ENCODE results near the gene RPL35A.
"Not testable (repeated sequence)": the region's sequence is repeated elsewhere in the genome, so short reads cannot be mapped to it uniquely, and the experiment has no call there.

The RPL35A gene

DNA sequence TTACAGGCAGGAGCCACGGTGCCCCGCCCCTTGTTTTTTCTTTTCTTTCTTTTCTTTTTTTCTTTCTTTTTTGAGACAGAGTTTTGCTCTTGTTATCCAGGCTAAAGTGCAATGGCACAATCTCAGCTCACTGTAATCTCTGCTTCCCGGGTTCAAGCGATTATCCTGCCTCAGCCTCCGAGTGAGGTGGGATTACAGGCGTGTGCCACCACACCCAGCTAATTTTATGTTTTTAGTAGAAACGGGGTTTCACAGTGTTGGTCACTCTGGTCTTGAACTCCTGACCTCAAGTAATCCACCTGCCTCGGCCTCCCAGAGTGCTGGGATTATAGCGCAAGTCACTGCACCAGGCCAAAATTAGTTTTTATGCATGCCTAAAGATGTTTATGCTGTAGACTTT is 2.5 kb downstream of the RPL35A start:
- no peak for DNase-seq

DNA sequence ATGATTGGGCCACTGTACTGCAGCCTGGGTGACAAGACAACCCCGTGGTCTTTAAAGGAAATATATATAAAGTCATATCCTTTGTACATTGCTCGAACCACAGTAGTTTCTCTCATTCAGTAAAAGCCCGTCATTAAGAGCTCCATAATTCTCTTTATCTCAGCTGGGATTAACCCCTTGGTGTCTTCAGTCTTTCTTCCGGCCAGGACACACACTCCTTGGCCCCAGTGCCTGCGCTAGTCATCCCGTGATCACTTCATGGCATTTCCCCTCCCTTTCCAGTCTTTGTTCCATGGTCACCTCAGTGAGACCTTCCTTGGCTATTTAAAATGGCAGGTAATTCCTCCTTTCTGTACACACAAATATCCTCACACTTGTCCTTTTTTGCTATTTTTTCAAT is 3.3 kb downstream of the RPL35A start:
- no peak for DNase-seq

DNA sequence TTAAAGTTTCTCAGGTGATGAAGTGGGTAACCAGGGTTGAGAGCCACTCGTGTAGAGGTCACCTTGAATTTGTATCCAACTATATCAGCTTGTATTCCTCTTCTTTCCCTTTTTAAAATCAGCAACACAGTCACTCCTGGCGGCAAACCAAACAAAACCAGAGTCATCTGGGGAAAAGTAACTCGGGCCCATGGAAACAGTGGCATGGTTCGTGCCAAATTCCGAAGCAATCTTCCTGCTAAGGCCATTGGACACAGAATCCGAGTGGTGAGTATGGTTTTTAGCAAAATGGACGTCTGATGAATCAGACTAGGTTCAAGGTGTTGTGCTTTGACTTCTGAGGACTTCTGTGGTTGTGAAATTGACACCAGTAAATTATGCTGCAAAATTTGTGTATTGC is 3.9 kb downstream of the RPL35A start:
- DNase-seq, result no peak

DNA sequence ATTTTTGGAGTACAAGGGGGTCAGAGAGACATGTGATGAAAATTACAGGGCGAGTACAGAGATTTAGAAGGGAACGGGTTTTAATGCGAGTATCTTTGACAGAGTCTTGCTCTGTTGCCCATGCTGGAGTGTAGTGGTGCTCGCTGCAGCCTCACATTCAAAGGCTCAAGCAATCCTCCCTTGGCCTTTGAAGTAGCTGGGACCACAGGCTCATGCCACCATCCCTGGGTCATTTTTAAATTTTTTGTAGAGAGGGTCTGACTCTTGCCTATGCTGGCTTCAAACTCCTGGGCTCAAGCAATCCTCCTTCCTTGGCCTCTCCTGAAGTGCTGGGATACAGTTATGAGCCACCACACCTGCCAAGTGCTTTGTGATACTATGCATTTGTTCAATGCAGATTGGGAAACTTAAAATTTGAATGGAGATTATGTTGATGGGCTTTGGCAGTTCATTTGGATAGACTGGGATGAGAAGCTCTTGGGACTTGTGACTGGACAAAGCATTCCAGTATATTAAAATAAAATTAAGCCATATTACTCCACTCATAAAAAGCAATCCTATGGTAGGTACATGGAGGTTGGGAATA is 6.0 kb downstream of the RPL35A start:
- no peak for DNase-seq

DNA sequence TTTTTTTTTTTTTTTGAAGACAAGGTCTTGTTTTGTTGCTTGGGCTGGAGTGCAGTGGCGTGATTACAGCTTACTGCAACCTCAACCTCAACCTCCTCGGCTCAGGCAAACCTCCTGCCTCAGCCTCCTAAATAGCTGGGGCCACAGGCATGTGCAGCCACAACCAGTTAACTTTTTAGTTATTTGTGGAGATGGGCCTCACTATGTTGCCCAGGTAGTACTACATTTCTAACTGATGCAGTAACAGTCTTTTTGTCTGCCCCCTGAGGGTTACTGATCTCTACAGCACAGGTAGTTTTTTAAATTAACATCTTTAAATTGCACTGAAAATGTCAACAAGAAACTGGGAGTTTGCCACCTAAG is 6.6 kb downstream of the RPL35A start:
- no peak for DNase-seq

DNA sequence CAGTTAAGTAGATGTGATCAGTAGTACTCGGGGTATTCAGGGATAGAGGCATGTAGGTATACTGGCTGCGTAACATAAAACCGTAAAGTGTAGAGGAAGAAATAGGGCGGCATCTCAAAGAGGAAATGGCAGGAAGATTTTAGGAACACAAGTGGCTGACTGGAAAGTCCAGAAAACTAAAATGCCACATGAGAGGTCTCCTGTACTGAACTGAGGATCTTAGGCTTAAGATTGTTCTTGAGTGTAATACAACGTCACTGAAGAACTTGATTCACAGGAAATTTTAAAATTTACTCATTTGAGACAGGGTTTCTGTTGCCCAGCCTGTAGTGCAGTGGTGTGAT is 7.8 kb downstream of the RPL35A start:
- DNase-seq, result no peak

DNA sequence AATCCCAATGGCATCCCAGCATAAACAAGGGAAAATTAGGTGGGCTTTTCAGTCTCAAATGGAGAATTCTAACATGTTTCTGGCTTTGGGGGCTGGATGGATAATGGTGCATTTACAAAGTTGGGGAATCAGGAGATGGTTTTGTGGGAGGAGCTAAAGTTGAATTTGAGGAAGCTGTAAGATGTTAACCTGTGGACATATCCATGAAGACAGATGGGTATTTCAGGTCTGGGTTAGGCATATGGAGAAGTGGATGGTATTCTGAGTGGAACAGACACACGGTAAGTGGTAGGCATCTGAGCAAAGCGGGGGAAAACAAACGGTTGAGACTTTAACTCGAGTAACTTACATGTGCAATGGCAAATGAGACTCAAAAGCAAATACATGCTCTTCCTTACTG is 8.4 kb downstream of the RPL35A start:
- no peak for DNase-seq

DNA sequence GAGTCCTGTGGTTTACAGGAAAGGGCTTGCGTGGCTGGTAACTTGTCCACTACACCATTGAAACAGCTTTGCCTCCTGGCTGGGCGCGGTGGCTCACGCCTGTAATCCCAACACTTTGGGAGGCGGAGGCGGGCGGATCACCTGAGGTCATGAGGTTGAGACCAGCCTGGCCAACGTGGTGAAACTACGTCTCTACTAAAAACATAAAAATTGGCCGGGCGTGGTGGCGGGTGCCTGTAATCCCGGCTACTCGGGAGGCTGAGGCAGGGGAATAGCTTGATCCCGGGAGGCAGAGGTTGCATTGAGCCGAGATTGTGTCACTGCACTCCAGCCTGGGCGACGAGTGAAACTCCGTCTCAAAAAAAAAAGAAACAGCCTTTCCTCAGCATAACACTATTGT is 8.9 kb downstream of the RPL35A start:
- DNase-seq, result not testable (repeated sequence)

DNA sequence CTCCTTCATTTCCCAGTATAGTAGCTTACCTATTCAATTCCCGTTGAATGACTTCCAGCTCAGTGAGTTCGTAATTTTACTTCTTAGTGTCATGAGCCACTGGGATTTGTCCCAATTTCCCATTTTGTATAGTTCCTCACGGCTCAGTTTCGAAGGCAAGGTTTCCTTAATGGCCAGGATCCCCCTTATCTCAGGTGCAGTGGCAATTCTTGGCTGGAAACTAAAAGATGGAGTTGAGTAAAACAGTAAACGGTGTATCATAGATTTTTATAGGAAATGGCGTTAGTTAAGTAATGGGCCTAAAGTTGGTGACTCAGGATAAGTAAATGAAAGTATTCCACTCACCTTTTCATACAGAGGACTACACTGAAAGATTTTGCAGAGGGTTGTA is 9.5 kb downstream of the RPL35A start:
- no peak for DNase-seq

DNA sequence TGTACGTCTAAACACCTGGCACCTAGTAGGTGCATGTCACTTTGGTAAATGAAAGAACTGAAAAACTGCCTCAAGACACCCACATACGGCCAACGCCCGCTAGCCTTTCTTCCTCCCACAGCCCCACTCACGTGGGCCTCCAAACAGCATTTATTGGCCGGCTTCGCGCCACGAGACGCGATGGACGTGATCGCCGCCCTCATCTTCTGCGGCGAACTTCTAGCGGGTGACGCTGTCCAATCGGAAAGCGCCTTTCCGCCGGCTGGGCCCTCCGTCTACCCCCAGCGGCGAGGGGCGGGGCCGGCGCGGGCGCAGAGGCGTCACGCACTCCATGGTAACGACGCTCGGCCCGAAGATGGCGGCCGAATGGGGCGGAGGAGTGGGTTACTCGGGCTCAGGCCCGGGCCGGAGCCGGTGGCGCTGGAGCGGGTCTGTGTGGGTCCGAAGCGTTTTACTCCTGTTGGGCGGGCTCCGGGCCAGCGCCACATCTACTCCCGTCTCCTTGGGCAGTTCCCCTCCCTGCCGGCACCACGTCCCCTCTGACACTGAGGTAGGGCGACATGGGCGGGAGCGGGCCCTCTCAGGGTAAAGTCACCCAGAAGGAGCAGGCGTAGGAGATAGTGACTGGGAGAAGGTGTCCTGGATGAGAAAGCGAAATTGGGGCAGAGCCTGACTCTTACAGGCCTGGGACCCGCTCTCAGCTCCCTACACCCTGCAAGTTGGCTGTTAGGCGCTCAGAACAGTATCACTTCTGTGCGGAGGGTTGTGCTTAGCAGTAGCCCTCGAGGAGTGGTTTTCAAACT is 10.1 kb downstream of the RPL35A start, which contains the start of gene LMLN:
TSS of gene LMLN (plus strand) at position 327 of the 803 bp plus-strand sequence. CDS start at position 356, 29 bp downstream.
- peak; percentile 90 for DNase-seq

DNA sequence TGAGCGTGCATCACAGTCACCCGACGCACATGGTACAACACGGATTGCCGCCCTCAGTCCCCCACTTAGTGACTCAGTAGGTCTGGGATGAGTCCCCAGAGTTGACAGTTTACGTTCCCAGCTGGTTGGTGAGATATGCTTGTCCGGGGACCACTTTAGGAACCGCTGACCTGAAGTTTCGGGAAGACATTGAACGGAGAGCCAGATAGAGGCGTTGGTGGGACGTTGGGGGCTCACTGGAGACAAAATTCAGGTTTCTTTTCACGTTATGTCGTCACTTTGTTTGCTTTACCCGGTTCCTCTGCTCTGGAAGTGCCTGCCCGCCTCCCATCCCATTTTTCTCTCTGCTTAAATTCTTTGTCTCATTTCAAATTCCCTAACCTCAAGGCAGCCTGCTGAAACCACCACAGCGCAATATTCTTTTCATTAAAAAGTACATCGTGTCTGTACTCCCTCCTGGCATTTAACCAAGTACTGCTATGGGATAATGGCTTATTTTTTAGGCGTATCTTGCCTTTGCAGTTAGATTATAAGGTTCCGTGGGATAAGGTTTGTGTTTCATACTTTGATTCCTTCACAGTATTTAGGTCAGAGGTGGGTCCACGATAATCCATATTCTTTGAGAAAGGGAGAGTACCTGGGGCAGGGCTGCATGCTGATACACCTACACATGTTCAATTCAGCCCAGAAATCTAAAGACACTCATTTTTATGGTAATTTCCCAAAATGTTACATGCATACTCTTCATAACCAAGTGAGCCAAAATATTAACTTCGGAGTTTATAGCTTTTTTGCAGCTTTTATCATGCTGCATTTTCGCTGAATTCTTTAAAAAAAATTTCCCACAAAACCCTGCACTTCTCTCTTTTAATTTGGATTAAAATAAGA is 10.9 kb downstream of the RPL35A start:
- DNase-seq, result no peak

DNA sequence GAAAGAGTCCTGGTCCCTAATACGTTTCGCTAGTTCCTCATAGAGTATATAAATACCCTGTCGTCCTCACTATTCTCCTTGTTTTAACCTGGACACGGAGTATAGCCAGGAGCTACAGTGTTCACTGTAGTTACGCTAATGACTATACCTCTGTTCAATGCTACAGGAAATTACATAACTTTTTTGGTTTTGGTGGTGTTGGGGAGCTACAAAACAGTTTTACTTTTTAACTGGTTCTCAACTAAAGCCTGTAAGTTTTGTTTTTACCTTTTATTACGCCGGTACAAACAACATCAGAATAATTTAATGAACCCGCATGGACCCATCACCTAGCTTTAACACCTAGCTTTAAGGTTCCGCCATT is 11.6 kb downstream of the RPL35A start:
- no peak for DNase-seq

DNA sequence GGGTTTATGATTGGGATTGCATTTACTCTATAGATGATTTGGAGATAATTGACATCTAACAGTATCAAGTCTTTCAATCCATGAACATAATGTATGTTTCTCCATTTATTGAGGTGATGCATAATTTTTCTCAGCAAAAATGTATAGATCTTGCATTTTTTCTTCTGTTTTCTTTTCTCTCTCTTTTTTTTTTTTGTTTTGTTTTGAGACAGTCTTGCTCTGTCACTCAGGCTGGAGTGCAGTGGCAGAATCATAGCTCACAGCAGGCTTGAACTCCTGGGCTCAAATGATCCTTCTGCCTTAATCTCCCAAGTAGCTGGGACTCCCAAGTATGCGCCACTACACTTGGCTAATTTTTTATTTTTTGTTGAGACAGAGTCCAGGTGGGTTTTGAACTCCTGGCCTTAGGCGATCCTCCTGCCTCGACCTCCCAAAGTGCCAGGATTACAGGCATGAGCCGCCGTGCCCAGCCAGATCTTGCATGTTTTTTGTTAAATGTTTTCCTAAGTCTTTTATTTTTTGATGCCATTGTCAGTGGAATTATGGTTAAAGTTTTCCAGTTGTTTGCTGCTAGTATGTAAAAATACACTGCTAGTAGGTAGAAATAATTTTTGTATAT is 13.1 kb downstream of the RPL35A start:
- DNase-seq, result no peak

DNA sequence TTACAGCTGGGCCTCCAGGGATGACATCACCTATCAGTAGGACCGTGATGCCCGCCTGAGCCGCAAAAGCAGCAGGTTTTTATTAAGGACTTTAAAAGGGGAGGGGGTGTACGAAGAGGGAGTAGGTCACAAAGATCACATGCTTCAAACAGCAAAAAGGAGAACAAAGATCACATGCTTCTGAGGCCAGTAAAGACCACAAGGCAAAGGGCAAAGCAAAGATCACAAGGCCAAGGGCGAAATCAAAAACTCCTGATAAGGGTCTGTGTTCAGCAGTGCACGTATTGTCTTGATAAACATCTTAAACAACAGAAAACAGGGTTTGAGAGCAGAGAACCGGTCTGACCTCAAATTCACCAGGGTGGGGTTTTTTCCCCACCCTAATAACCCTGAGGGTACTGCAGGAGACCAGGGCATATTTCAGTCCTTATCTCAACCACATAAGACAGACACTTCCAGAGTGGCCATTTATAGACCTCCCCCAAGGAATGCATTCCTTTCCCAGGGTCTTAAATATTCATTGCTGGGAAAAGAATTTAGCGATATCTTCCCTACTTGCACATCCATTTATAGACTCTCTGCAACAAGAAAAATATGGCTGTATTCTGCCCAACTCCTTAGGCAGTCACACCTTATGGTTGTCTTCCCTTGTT is 17.5 kb downstream of the RPL35A start:
- not testable (repeated sequence) for DNase-seq

DNA sequence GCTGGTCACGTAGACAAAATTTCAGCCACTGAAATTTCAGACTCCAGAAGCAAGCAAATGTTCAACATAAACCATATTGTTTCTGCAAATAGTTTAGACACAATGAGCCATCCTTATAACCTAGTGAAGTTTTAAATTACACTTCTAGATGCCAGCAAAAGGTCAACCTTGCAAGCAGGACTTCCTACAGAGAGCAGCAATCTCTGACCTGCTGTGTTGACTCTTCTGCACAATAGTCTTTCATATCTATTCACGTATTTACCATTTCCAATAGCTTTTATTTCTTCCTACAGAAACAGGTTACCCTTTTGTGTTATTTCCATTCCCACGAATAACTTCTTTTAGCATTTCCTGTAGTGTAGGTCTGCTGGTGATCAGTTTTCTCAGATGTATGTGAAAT is 20.6 kb downstream of the RPL35A start:
- no peak for DNase-seq

DNA sequence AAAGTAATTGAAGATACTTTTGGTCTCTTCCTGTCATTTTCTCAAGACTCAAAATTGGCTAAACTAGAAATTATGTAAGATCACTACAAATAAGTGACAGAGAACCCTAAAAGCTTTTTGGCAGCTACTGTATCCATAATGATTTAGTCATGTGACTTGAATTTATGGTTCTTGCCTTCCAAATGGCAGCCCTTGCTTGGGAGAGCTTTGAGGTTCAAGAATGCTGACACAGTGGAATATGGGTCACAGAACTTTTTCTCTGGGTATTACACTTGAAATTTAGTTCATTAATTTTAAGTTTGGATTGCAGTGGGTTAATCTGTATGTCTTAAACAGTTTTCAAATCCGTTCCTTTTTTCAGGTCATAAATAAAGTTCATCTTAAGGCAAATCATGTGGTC is 24.0 kb downstream of the RPL35A start:
- DNase-seq, result no peak

DNA sequence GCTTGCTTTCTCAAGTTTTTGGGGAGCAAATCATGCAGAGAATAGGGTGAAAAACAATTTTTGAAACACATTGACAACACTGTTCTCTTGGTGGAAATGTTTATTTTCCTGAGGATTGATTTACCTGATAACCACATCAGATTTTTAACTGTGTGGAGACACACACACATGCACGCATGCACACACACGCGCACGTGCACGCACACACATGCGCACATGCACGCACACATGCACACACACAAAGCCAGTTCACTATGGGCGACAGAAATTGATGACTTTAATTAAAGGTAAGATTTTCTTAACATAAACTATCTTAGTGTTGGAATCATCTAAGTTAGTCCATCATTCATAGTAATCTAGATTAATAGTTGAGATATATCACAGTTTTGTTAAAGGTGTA is 25.3 kb downstream of the RPL35A start:
- no peak for DNase-seq

DNA sequence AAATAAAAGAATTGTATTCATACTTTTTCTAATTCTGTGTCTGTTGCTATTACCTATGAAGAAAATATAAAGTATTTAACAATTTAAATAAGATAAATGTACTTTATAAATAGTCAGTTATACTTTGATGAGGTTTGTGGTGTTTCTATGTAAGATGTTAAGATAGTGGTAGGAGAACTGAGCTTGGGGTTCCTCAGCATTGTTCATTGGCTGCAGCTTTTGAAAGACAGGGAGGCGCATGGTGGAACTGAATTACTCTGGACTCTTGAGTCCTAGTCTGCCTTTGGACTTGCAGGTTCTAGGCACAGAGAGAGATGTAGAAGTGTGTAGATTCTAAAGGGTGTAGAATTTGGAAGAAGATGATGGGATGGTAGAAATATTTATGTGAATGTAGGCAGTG is 33.1 kb downstream of the RPL35A start:
- no peak for DNase-seq

DNA sequence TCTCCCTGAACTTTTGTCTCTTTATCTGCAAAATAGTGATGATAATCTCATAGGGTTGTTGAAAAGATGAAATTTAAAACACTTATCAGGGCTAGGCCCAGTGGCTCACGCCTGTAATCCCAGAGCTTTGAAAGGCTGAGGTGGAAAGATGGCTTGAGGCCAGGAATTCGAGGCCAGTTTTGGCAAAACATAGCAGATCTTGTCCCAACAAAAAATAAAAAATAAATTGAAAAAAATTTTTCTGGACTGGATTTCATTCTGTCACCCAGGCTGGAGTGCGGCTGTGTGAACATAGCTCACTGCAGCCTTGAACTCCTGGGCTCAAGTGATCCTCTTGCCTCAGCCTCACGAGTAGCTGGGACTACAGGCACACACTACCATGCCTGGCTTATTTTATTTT is 39.7 kb downstream of the RPL35A start:
- no peak for DNase-seq

DNA sequence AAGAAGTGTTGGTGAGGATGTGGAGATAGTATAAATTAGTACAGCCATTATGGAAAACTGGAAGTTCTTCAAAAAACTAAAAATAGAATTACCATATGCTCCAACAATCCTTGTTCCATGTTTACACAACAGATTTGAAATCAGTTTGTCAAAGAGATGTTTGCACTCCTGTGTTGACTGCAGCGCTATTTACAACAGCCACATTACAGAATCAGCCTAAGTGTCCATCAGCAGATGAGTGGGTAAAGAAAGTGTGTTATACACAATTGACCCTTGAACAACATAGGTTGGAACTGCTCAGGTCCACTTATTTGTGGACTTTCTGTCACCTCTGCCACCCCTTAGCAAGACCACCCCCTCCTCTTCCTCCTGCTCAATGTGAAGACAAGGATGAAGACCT is 44.7 kb downstream of the RPL35A start:
- DNase-seq, result no peak

DNA sequence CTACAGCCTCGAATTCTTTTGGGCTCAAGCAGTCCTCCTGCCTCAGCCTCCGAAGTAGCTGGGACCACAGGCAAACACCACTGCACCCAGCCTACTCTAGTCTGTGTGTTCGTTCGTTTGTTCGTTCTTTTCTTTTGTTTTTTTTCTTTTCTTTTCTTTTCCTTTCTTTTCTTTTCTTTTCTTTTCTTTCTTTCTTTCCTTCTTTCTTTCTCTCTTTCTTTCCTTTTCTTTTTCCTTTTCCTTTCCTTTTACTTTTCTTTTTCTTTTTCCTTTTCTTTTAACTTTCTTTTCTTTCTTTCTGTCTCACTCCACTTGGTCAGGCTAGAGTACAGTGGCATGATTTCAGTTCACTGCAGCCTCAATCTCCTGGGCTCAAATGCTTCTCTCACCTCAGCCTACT is 46.9 kb downstream of the RPL35A start:
- DNase-seq, result no peak

DNA sequence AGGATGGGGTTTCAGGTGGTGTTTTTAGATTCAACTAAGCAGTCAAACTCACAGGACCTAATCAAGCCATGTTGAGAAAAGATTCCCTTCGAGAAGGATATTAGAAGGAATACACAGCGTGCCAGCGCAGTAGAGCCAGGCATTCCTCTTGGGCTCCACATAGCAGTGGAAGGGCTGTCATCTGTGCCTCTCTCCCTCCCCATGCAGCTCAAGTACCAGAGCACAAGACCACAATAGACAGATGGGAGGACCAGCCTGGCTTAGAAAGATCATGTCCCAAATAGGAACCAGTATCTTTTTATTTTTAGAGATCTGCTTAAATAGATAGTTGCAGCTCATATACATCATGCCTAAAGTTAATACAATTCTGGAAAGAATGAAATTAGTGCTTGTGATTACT is 47.9 kb downstream of the RPL35A start:
- DNase-seq, result no peak

Data from effector CD8-positive, alpha-beta T cell (primary cell).